ENCODE results near the gene TASP1. TPM values are rescaled to one million over a fixed set of nuclear protein-coding genes. Genes with fewer than 3 reads are reported as not detected.
"Not testable (repeated sequence)": the region's sequence is repeated elsewhere in the genome, so short reads cannot be mapped to it uniquely, and the experiment has no call there.

TASP1 gene
- total and polyA plus RNA-seq, 8 donors, result 2.9 to 33.8 (median 6.9) TPM

- DNase-seq, result no peak
- WGBS, 5 donors, result 95 to 100% (median 98%) methylated on average over 5 of the region's 5 CpGs
- no peak overlapping the region for H3K4me3 ChIP-seq
- no peak for TF ChIP-seq CTCF (IDR thresholded peaks at IDR 0.05)
- no peak for TF ChIP-seq POLR2AphosphoS5 (IDR thresholded peaks at IDR 0.05)
- no peak for TF ChIP-seq POLR2A (IDR thresholded peaks at IDR 0.05)
- no peak for TF ChIP-seq EP300 (IDR thresholded peaks at IDR 0.05)
- intact Hi-C loops (cut with DNase I; ENCODE audit: low total_unique reads), result no loop called here
- H3K27ac ChIP-seq, result no peak overlapping the region
- H3K4me1 ChIP-seq, result no peaks in the 10 kb centered on the region
- H3K36me3 ChIP-seq, result peaks cover 0 to 30% (median 27%) of the 10 kb centered on the region in 4 donors
- no peaks in the 10 kb centered on the region for H3K9me3 ChIP-seq
- no peaks in the 10 kb centered on the region for H3K27me3 ChIP-seq
These were observed 246.3 kb downstream of the TASP1 start for GRCh38 chr20:13392391-13392790.

GRCh38 chr20:13389115-13389514, 249.6 kb downstream of the TASP1 start:
- H3K9me3 ChIP-seq, result peaks cover 0 to 8% (median 3%) of the 10 kb centered on the region in 4 donors
- intact Hi-C loops (cut with DNase I; ENCODE audit: low total_unique reads), result no loop called here
- H3K27me3 ChIP-seq, result no peaks in the 10 kb centered on the region
- H3K4me3 ChIP-seq, result no peak overlapping the region
- 77 to 93% (median 82%) methylated on average over 3 of the region's 3 CpGs for WGBS, 5 donors
- H3K4me1 ChIP-seq, result no peaks in the 10 kb centered on the region
- H3K36me3 ChIP-seq, result peaks cover 0 to 51% (median 35%) of the 10 kb centered on the region in 4 donors
- no peak overlapping the region for H3K27ac ChIP-seq
- DNase-seq, result no peak
- no peak for TF ChIP-seq POLR2A (IDR thresholded peaks at IDR 0.05)
- TF ChIP-seq CTCF (IDR thresholded peaks at IDR 0.05), result no peak
- TF ChIP-seq POLR2AphosphoS5 (IDR thresholded peaks at IDR 0.05), result no peak
- no peak for TF ChIP-seq EP300 (IDR thresholded peaks at IDR 0.05)

- no peaks in the 10 kb centered on the region for H3K4me1 ChIP-seq
- no peak for DNase-seq
- no peak overlapping the region for H3K4me3 ChIP-seq
- no peak overlapping the region for H3K27ac ChIP-seq
- H3K9me3 ChIP-seq, result peaks cover 0 to 47% (median 25%) of the 10 kb centered on the region in 4 donors
- peaks cover 0 to 50% (median 25%) of the 10 kb centered on the region in 4 donors for H3K36me3 ChIP-seq
- TF ChIP-seq EP300 (IDR thresholded peaks at IDR 0.05), result no peak
- no peak for TF ChIP-seq POLR2AphosphoS5 (IDR thresholded peaks at IDR 0.05)
- TF ChIP-seq POLR2A (IDR thresholded peaks at IDR 0.05), result no peak
- no peak for TF ChIP-seq CTCF (IDR thresholded peaks at IDR 0.05)
- intact Hi-C loops (cut with DNase I; ENCODE audit: low total_unique reads), result no loop called here
- no peaks in the 10 kb centered on the region for H3K27me3 ChIP-seq
- WGBS, 5 donors, result 92 to 97% (median 95%) methylated on average over 2 of the region's 2 CpGs
These were observed 254.6 kb downstream of the TASP1 start for GRCh38 chr20:13384132-13384531.

GRCh38 chr20:13382786-13383185, 255.9 kb downstream of the TASP1 start:
- 82 to 92% (median 90%) methylated on average over 3 of the region's 3 CpGs for WGBS, 5 donors
- intact Hi-C loops (cut with DNase I; ENCODE audit: low total_unique reads), result no loop called here
- Histone ChIP-seq H3K9me3 (peaks cover 0 to 56% (median 30%) of the 10 kb centered on the region in 4 donors), H3K27ac (no peak overlapping the region), H3K4me3 (no peak overlapping the region), H3K27me3 (no peaks in the 10 kb centered on the region), H3K4me1 (no peaks in the 10 kb centered on the region), H3K36me3 (peaks cover 0 to 40% (median 16%) of the 10 kb centered on the region in 4 donors)
- no peak for TF ChIP-seq POLR2AphosphoS5 (IDR thresholded peaks at IDR 0.05)
- no peak for TF ChIP-seq EP300 (IDR thresholded peaks at IDR 0.05)
- no peak for TF ChIP-seq CTCF (IDR thresholded peaks at IDR 0.05)
- TF ChIP-seq POLR2A (IDR thresholded peaks at IDR 0.05), result no peak
- DNase-seq, result no peak

GRCh38 chr20:13380497-13381229, 258.1 kb downstream of the TASP1 start:
- H3K4me1 ChIP-seq; intact Hi-C loops (cut with DNase I; ENCODE audit: low total_unique reads); DNase-seq; H3K4me3 ChIP-seq; H3K27ac ChIP-seq; H3K27me3 ChIP-seq: not testable (repeated sequence)
- WGBS, 5 donors, result 82 to 94% (median 92%) methylated on average over 7 to 11 of the region's 11 CpGs
- Histone ChIP-seq H3K36me3 (peaks cover 0 to 30% (median 11%) of the 10 kb centered on the region in 4 donors), H3K9me3 (peaks cover 3 to 71% (median 40%) of the 10 kb centered on the region in 4 donors)
